Measurements from ENCODE around the gene C1orf56. TPM values are rescaled to one million over a fixed set of nuclear protein-coding genes. Genes with fewer than 3 reads are reported as not detected.

The C1orf56 gene
- total RNA-seq: 10 to 100 TPM in 3 of 9 donors, 1 to 10 TPM in 6; 7.1 to 14.2 (median 8.0) TPM
- polyA plus RNA-seq: 1 to 10 TPM; 6.3 to 7.5 TPM
- long read RNA-seq, donor 1, transcript C1orf56-201 (2 exons, 2,096 nt): major isoform, 16 of 18 reads
- long read RNA-seq, donor 1, partial matches to known transcripts: 0 of 18 reads
- long read RNA-seq, donor 1, other reads (novel, unspliced or antisense): 1 of 18 reads
- long read RNA-seq, donor 2, transcript C1orf56-201 (2 exons, 2,096 nt): major isoform, 47 of 56 reads
- long read RNA-seq, donor 2, partial matches to known transcripts: 2 of 56 reads
- long read RNA-seq, donor 2, other reads (novel, unspliced or antisense): 5 of 56 reads
- long read RNA-seq, donor 3, transcript C1orf56-201 (2 exons, 2,096 nt): major isoform, 15 of 18 reads
- long read RNA-seq, donor 3, partial matches to known transcripts: 0 of 18 reads
- long read RNA-seq, donor 3, other reads (novel, unspliced or antisense): 3 of 18 reads

GRCh38 chr1:151047591-151047924 is at the start of gene C1orf56:
C1orf56 (plus strand) TSS chr1:151047751; CDS start chr1:151047848, 97 bp downstream.
- H3K9me3 ChIP-seq: no peaks in the 10 kb centered on the region
- H3K27me3 ChIP-seq: no peaks in the 10 kb centered on the region
- DNase-seq: peak; percentile 67 to 85 (median 74)
- peak within 1 kb of the TSS; percentile 53 to 95 (median 90) for H3K27ac ChIP-seq
- peaks cover 0 to 39% (median 20%) of the 10 kb centered on the region in 9 donors for H3K36me3 ChIP-seq
- TF ChIP-seq POLR2A (IDR thresholded peaks at IDR 0.05): peak; percentile 8 to 69
- no peak for TF ChIP-seq CTCF (IDR thresholded peaks at IDR 0.05)
- WGBS, 4 donors: 0 to 4% (median 0%) methylated on average over 3 to 29 of the region's 29 CpGs
- intact Hi-C loops (cut with DNase I): loop anchor here in 1 of 10 donors (5.0 kb wide), 1 partner anchor 40 kb away; the partner anchor contains the start of genes MINDY1 and PRUNE1
- H3K4me1 ChIP-seq: peaks cover 0 to 42% (median 19%) of the 10 kb centered on the region in 12 donors
- peak; percentile 67 to 85 (median 84) for ATAC-seq
- H3K4me3 ChIP-seq: peak within 1 kb of the TSS; percentile 60 to 87 (median 77)

- DNase-seq (no peak), ATAC-seq (no peak)
- intact Hi-C loops (cut with DNase I): loop anchor here in 1 of 10 donors (2.0 kb wide), 1 partner anchor 17 kb away; no protein-coding TSS in a partner anchor
- no peak overlapping the region for H3K27ac ChIP-seq
- 55 to 81% (median 60%) methylated on average over 5 of the region's 5 CpGs for WGBS, 4 donors
- H3K27me3 ChIP-seq: no peaks in the 10 kb centered on the region
- no peak overlapping the region for H3K4me3 ChIP-seq
- H3K4me1 ChIP-seq: peaks cover 0 to 45% (median 16%) of the 10 kb centered on the region in 12 donors
- peaks cover 0 to 68% (median 57%) of the 10 kb centered on the region in 9 donors for H3K36me3 ChIP-seq
- TF ChIP-seq POLR2A (IDR thresholded peaks at IDR 0.05) (no peak), CTCF (IDR thresholded peaks at IDR 0.05) (no peak)
- no peaks in the 10 kb centered on the region for H3K9me3 ChIP-seq
Observed at GRCh38 chr1:150997949-150998348, 49.6 kb upstream of the C1orf56 start.

GRCh38 chr1:150999051-150999674 is 48.4 kb upstream of the C1orf56 start:
- DNase-seq (no peak), ATAC-seq (no peak)
- H3K4me1 ChIP-seq: peaks cover 3 to 58% (median 28%) of the 10 kb centered on the region in 12 donors
- no peak for TF ChIP-seq CTCF (IDR thresholded peaks at IDR 0.05)
- TF ChIP-seq POLR2A (IDR thresholded peaks at IDR 0.05): no peak
- H3K9me3 ChIP-seq: no peaks in the 10 kb centered on the region
- H3K4me3 ChIP-seq: no peak overlapping the region
- H3K27me3 ChIP-seq: no peaks in the 10 kb centered on the region
- intact Hi-C loops (cut with DNase I): no loop called here
- WGBS, 4 donors: 71 to 78% (median 76%) methylated on average over 17 of the region's 17 CpGs
- peaks cover 0 to 68% (median 57%) of the 10 kb centered on the region in 9 donors for H3K36me3 ChIP-seq
- H3K27ac ChIP-seq: peak overlapping the region in 1 of 12 donors; percentile 11

- no peaks in the 10 kb centered on the region for H3K9me3 ChIP-seq
- no peaks in the 10 kb centered on the region for H3K27me3 ChIP-seq
- H3K27ac ChIP-seq: no peak overlapping the region
- WGBS, 4 donors: 86 to 95% (median 91%) methylated on average over 2 of the region's 2 CpGs
- ATAC-seq: no peak
- H3K36me3 ChIP-seq: peaks cover 0 to 68% (median 57%) of the 10 kb centered on the region in 9 donors
- peaks cover 6 to 65% (median 35%) of the 10 kb centered on the region in 12 donors for H3K4me1 ChIP-seq
- no peak for DNase-seq
- H3K4me3 ChIP-seq: no peak overlapping the region
- TF ChIP-seq CTCF (IDR thresholded peaks at IDR 0.05): no peak
- TF ChIP-seq POLR2A (IDR thresholded peaks at IDR 0.05): no peak
- intact Hi-C loops (cut with DNase I): no loop called here
Observed at GRCh38 chr1:150999926-151000325, 47.6 kb upstream of the C1orf56 start.

Measured in heart left ventricle (tissue), 16 donors.